Measurements from ENCODE around the gene NADK2.

NADK2 gene

GRCh38 chr5:36246036-36246800 is 4.5 kb upstream of the NADK2 start:
- no peak for DNase-seq

GRCh38 chr5:36244076-36244475 is 2.4 kb upstream of the NADK2 start:
- DNase-seq: no peak

GRCh38 chr5:36243653-36244052 is 1.9 kb upstream of the NADK2 start:
- DNase-seq: no peak

- no peak for DNase-seq
These were observed 1.1 kb upstream of the NADK2 start for GRCh38 chr5:36242534-36243485.

GRCh38 chr5:36240779-36241630 is 720 bp downstream of the NADK2 start:
- no peak for DNase-seq

GRCh38 chr5:36239370-36240293 is 2.1 kb downstream of the NADK2 start:
- no peak for DNase-seq

- DNase-seq: no peak
These were observed 3.0 kb downstream of the NADK2 start for GRCh38 chr5:36238502-36239295.

- DNase-seq: no peak
These were observed 4.0 kb downstream of the NADK2 start for GRCh38 chr5:36237751-36238150.

- no peak for DNase-seq
These were observed 4.9 kb downstream of the NADK2 start for GRCh38 chr5:36236801-36237200.

- DNase-seq: no peak
These were observed 9.2 kb downstream of the NADK2 start for GRCh38 chr5:36232533-36232932.

GRCh38 chr5:36230151-36230790 is 11.5 kb downstream of the NADK2 start:
- no peak for DNase-seq

- DNase-seq: no peak
These were observed 13.2 kb downstream of the NADK2 start for GRCh38 chr5:36228505-36228904.

- no peak for DNase-seq
These were observed 14.7 kb downstream of the NADK2 start for GRCh38 chr5:36227046-36227445.

- no peak for DNase-seq
These were observed 19.1 kb downstream of the NADK2 start for GRCh38 chr5:36222620-36223019.

GRCh38 chr5:36217988-36218387 is 23.7 kb downstream of the NADK2 start:
- DNase-seq: no peak

GRCh38 chr5:36217567-36217966 is 24.2 kb downstream of the NADK2 start:
- DNase-seq: no peak

GRCh38 chr5:36215910-36216309 is 25.8 kb downstream of the NADK2 start:
- no peak for DNase-seq

- no peak for DNase-seq
These were observed 27.3 kb downstream of the NADK2 start for GRCh38 chr5:36214436-36214835.

GRCh38 chr5:36209664-36210063 is 32.1 kb downstream of the NADK2 start:
- DNase-seq: no peak

GRCh38 chr5:36208786-36209185 is 32.9 kb downstream of the NADK2 start:
- no peak for DNase-seq

GRCh38 chr5:36206913-36207312 is 34.8 kb downstream of the NADK2 start:
- DNase-seq: no peak
